Loucy (cell line): ENCODE measurements around the gene PGS1.

Source experiments
- CTCF ChIP-seq: fragments of 200-600 bp; sonication (generic); conservative IDR thresholded peaks from 2 replicates; pipeline ENCODE4 v1.5.1; 2014; ENCODE audit warnings: mild to moderate bottlenecking, antibody characterized with exemption, low read length
- EZH2phosphoT487 ChIP-seq: fragments of 200-600 bp; IDR thresholded peaks from 2 replicates; pipeline ENCODE4 v1.6.1; 2018; ENCODE audit warnings: antibody characterized with exemption, mild to moderate bottlenecking, moderate library complexity, borderline replicate concordance

GRCh38 chr17:78473951-78474613 lies 95.6 kb downstream of the PGS1 start:
- no peak for TF ChIP-seq CTCF
- no peak for TF ChIP-seq EZH2phosphoT487
